GM23338 (cell line): ENCODE data around the gene CLIP1. TPM values are rescaled to one million over a fixed set of nuclear protein-coding genes. Genes with fewer than 3 reads are reported as not detected.
A peak's percentile ranks its signal among the peaks of the same experiment; 100 is the strongest.

Experiments
- ATAC-seq: fragments of 200-7000 bp; cut with Tn5 transposase; 3 replicates; pipeline ENCODE4 v1.9.1; 2020
- DNase-seq: peaks from one replicate; pipeline ENCODE4 v3.0.0-alpha.2; 2015; ENCODE audit warnings: low spot score
- H2AFZ ChIP-seq: fragments of 200-600 bp; sonication (generic); 2 replicates; pipeline ENCODE4 v1.8.0; 2016; ENCODE audit warnings: antibody characterized with exemption, mild to moderate bottlenecking, moderate library complexity
- H3F3A ChIP-seq: fragments of 200-600 bp; sonication (generic); replicated peaks from 2 replicates; pipeline ENCODE4 v1.8.0; 2017; ENCODE audit warnings: antibody characterized with exemption, mixed run types, low read depth
- H3K27ac ChIP-seq: fragments of 200-600 bp; sonication (generic); 2 replicates; pipeline ENCODE4 v1.6.1; 2016; ENCODE audit warnings: low read depth
- H3K27me3 ChIP-seq: fragments of 200-600 bp; sonication (generic); 2 replicates; pipeline ENCODE4 v1.8.0; 2016; ENCODE audit warnings: mild to moderate bottlenecking, mixed run types, moderate library complexity; ENCODE audit not compliant: insufficient read depth
- H3K36me3 ChIP-seq: fragments of 200-600 bp; sonication (generic); 2 replicates; pipeline ENCODE4 v1.8.0; 2016; ENCODE audit warnings: mild to moderate bottlenecking; ENCODE audit not compliant: insufficient read depth
- H3K4me1 ChIP-seq: fragments of 200-600 bp; sonication (generic); 2 replicates; pipeline ENCODE4 v1.8.0; 2016; ENCODE audit warnings: mild to moderate bottlenecking, moderate library complexity; ENCODE audit not compliant: insufficient read depth
- H3K4me2 ChIP-seq: fragments of 200-600 bp; sonication (generic); 2 replicates; pipeline ENCODE4 v1.7.1; 2017; ENCODE audit warnings: mixed run types
- H3K4me3 ChIP-seq: fragments of 200-600 bp; sonication (generic); 2 replicates; pipeline ENCODE4 v1.6.1; 2016; ENCODE audit warnings: mixed run types
- H3K79me2 ChIP-seq: fragments of 200-600 bp; sonication (generic); replicated peaks from 2 replicates; pipeline ENCODE4 v1.8.0; 2017; ENCODE audit warnings: mild to moderate bottlenecking; ENCODE audit not compliant: insufficient read depth
- H3K9me2 ChIP-seq: fragments of 200-600 bp; sonication (generic); 2 replicates; pipeline ENCODE4 v1.8.0; 2017; ENCODE audit not compliant: insufficient read depth
- H4K20me1 ChIP-seq: fragments of 200-600 bp; sonication (generic); replicated peaks from 2 replicates; pipeline ENCODE4 v1.8.0; 2017; ENCODE audit warnings: mild to moderate bottlenecking; ENCODE audit not compliant: insufficient read depth
- H3K27ac Mint-ChIP-seq: 2 replicates; pipeline ENCODE4 v1.8.0; 2020; ENCODE audit warnings: inconsistent platforms, mild to moderate bottlenecking, moderate library complexity, mixed read lengths
- H3K27me3 Mint-ChIP-seq: 3 replicates; pipeline ENCODE4 v1.8.0; 2022; ENCODE audit warnings: low read depth, mild to moderate bottlenecking, moderate library complexity, mixed read lengths, inconsistent platforms; ENCODE audit not compliant: insufficient read depth, poor library complexity
- H3K36me3 Mint-ChIP-seq: 3 replicates; pipeline ENCODE4 v1.8.0; 2021; ENCODE audit warnings: low read depth, mild to moderate bottlenecking, inconsistent platforms, moderate library complexity, mixed read lengths
- H3K4me1 Mint-ChIP-seq: 3 replicates; pipeline ENCODE4 v1.8.0; 2020; ENCODE audit warnings: mild to moderate bottlenecking, inconsistent platforms, mixed read lengths
- H3K4me3 Mint-ChIP-seq: 3 replicates; pipeline ENCODE4 v1.8.0; 2021; ENCODE audit warnings: moderate library complexity, mild to moderate bottlenecking, inconsistent platforms, mixed read lengths
- H3K9me3 Mint-ChIP-seq: 3 replicates; pipeline ENCODE4 v1.8.0; 2020; ENCODE audit warnings: moderate library complexity, mild to moderate bottlenecking, inconsistent platforms, mixed read lengths
- CREB1 ChIP-seq: fragments of 250-450 bp; sonication (Bioruptor Pico); IDR thresholded peaks from 2 replicates; pipeline ENCODE4 v1.5.0; 2020; ENCODE audit warnings: low read depth, mild to moderate bottlenecking, moderate library complexity
- CTCF ChIP-seq, 2 experiments: fragments of 200-600 bp in 1 of 2; sonication (generic) in 1 of 2; conservative IDR thresholded peaks; 2 replicates each; pipeline versions ENCODE4 v1.5.1 to v1.6.1; 2016 to 2017; ENCODE audit warnings: antibody characterized with exemption in 2 of 2, low read depth in 2 of 2, mild to moderate bottlenecking in 2 of 2, moderate library complexity in 1 of 2
- ETS1 ChIP-seq: IDR thresholded peaks from 2 replicates; pipeline ENCODE4 v1.6.1; 2016; ENCODE audit warnings: antibody characterized with exemption
- EZH2 ChIP-seq: fragments of 200-600 bp; sonication (generic); IDR thresholded peaks from one replicate; pipeline ENCODE4 v1.8.0; 2017; ENCODE audit warnings: antibody characterized with exemption, mild to moderate bottlenecking, low read depth; ENCODE audit not compliant: unreplicated experiment
- JUNB ChIP-seq: IDR thresholded peaks from one replicate; pipeline ENCODE4 v1.6.1; 2016; ENCODE audit warnings: antibody characterized with exemption; ENCODE audit not compliant: unreplicated experiment
- NANOG ChIP-seq: IDR thresholded peaks from 2 replicates; pipeline ENCODE4 v1.6.1; 2016; ENCODE audit warnings: antibody characterized with exemption, borderline replicate concordance
- REST ChIP-seq: IDR thresholded peaks from one replicate; pipeline ENCODE4 v1.6.1; 2018; ENCODE audit warnings: antibody characterized with exemption; ENCODE audit not compliant: unreplicated experiment
- ZNF114 ChIP-seq: fragments of 250-450 bp; sonication (Bioruptor Pico); IDR thresholded peaks from 2 replicates; pipeline ENCODE4 v1.5.0; 2020; ENCODE audit warnings: mild to moderate bottlenecking, moderate library complexity
- ZNF331 ChIP-seq: fragments of 250-450 bp; sonication (Bioruptor Pico); IDR thresholded peaks from 2 replicates; pipeline ENCODE4 v1.5.0; 2020; ENCODE audit warnings: low read depth, mild to moderate bottlenecking, moderate library complexity
- polyA plus RNA-seq: library from polyadenylated mRNA; unstranded; fragments of >200 nt; fragmentation: Nextera tagmentation; extraction: Ambion mirVana; gene quantifications from 2 replicates; pipeline ENCODE4 v1.2.1, GENCODE V29; 2016
- total RNA-seq: library from RNA; depleted of rRNA; stranded (reverse); fragments of >200 nt; shearing (Covaris generic); gene quantifications from 2 replicates; pipeline ENCODE4 v1.2.3, GENCODE V29; 2014

The CLIP1 gene
- total and polyA plus RNA-seq, 2 experiments from 2014 or later: 11.5 to 21.1 TPM

GRCh38 chr12:122322501-122322900, 100.0 kb downstream of the CLIP1 start (continued):
- no peak for TF ChIP-seq REST

- H3K4me3 Mint-ChIP-seq: no peak overlapping the region
- Histone ChIP-seq H3K9me2 (0 out of 2 replicates have a peak, but pooled peaks cover 4% of the 10 kb centered on the region), H3K79me2 (no peaks in the 10 kb centered on the region), H3K27ac (no peak overlapping the region), H3K4me1 (0 out of 2 replicates have a peak, but pooled peaks cover 4% of the 10 kb centered on the region), H3K36me3 (no peaks in the 10 kb centered on the region), H4K20me1 (no peaks in the 10 kb centered on the region), H3K27me3 (no peaks in the 10 kb centered on the region), H3K4me2 (no peak overlapping the region), H2AFZ (no peak overlapping the region), H3F3A (no peaks in the 10 kb centered on the region), H3K4me3 (no peak overlapping the region)
- H3K4me1 Mint-ChIP-seq: peaks cover 3% of the 10 kb centered on the region; the same call in 2 of the 3 replicates
- no peaks in the 10 kb centered on the region for H3K36me3 Mint-ChIP-seq
- no peak for DNase-seq
- peak overlapping the region; percentile 76 for H3K27ac Mint-ChIP-seq
- no peaks in the 10 kb centered on the region for H3K27me3 Mint-ChIP-seq
- no peak for ATAC-seq
- H3K9me3 Mint-ChIP-seq: no peaks in the 10 kb centered on the region
- TF ChIP-seq ZNF331 (CRISPR knock-in tag) (no peak), EZH2 (no peak), ZNF114 (CRISPR knock-in tag) (no peak), NANOG (no peak), ETS1 (no peak), REST (no peak), CTCF (conservative IDR thresholded peaks at IDR 0.05; ENCODE audit: low read depth in 2 of 2) (no peak), JUNB (no peak), CREB1 (CRISPR knock-in tag) (no peak)
Measured at GRCh38 chr12:122318607-122319605, 103.6 kb downstream of the CLIP1 start.
